ENCODE measurements around the gene SLC5A5.

GRCh38 chr19:17922138-17922537, 50.4 kb downstream of the SLC5A5 start:
- TF ChIP-seq, protein P1, sequence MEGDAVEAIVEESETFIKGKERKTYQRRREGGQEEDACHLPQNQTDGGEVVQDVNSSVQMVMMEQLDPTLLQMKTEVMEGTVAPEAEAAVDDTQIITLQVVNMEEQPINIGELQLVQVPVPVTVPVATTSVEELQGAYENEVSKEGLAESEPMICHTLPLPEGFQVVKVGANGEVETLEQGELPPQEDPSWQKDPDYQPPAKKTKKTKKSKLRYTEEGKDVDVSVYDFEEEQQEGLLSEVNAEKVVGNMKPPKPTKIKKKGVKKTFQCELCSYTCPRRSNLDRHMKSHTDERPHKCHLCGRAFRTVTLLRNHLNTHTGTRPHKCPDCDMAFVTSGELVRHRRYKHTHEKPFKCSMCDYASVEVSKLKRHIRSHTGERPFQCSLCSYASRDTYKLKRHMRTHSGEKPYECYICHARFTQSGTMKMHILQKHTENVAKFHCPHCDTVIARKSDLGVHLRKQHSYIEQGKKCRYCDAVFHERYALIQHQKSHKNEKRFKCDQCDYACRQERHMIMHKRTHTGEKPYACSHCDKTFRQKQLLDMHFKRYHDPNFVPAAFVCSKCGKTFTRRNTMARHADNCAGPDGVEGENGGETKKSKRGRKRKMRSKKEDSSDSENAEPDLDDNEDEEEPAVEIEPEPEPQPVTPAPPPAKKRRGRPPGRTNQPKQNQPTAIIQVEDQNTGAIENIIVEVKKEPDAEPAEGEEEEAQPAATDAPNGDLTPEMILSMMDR (IDR thresholded peaks at IDR 0.05; ENCODE audit: low read depth, low read length), result no peak
- TF ChIP-seq POLR2A (IDR thresholded peaks at IDR 0.05; ENCODE audit: extremely low read depth, insufficient read length) (no peak), MAX (IDR thresholded peaks at IDR 0.05; ENCODE audit: low read depth, low read length) (no peak), MYC (IDR thresholded peaks at IDR 0.05; ENCODE audit: low read depth, low read length) (no peak)

All from NB4 (cell line).